A673 (cell line): ENCODE results near the gene DSTYK.

Source experiments
- CTCF ChIP-seq: fragments of 300-800, 200-600 bp; sonication (generic); conservative IDR thresholded peaks from 2 replicates; pipeline ENCODE4 v1.5.1; 2017; ENCODE audit warnings: low read depth, mild to moderate bottlenecking, antibody characterized with exemption, low read length, moderate library complexity, mixed read lengths
- EZH2 ChIP-seq: fragments of 200-600 bp; sonication (generic); IDR thresholded peaks from 2 replicates; pipeline ENCODE4 v1.6.1; 2017; ENCODE audit warnings: borderline replicate concordance, low read depth, mild to moderate bottlenecking, mixed read lengths, antibody characterized with exemption, low read length; ENCODE audit not compliant: poor library complexity, severe bottlenecking

GRCh38 chr1:205224736-205225135 lies 13.2 kb upstream of the DSTYK start:
- TF ChIP-seq CTCF (no peak), EZH2 (no peak)
